H1 (cell line): ENCODE measurements around the gene AHRR. TPM values are rescaled to one million over a fixed set of nuclear protein-coding genes. Genes with fewer than 3 reads are reported as not detected.

Experiments used
- CTCF ChIA-PET: fragments of 300-600 bp; sonication (Branson Sonifier 250); formaldehyde crosslinking; loops from one replicate; lab custom pipeline; 2021; ENCODE audit not compliant: partially characterized antibody; lab: Charles Lee
- POLR2A ChIA-PET: fragments of 300-600 bp; sonication (Branson Sonifier 250); formaldehyde crosslinking; loops from one replicate; lab custom pipeline; 2021; ENCODE audit warnings: inconsistent platforms; ENCODE audit not compliant: partially characterized antibody; lab: Charles Lee
- DNase-seq, 2 experiments: peaks; one replicate each; pipeline versions ENCODE4 v3.0.0 to v3.0.0-alpha.2; 2010 to 2022; ENCODE audit warnings: low spot score in 2 of 2, low read depth in 1 of 2, mixed read lengths in 1 of 2
- FAIRE-seq: peaks from 2 replicates; lab custom pipeline; 2011; peaks lifted over from hg19 to GRCh38; lab: Jason Lieb, UNC
- H2AFZ ChIP-seq: 2 replicates; pipeline ENCODE4 v1.8.1; 2012; ENCODE audit warnings: low read length, inconsistent platforms
- H2AK5ac ChIP-seq: 2 replicates; pipeline ENCODE4 v1.6.1; 2013; ENCODE audit warnings: low read depth, low read length
- H2BK120ac ChIP-seq: replicated peaks from 2 replicates; pipeline ENCODE3; 2013; ENCODE audit warnings: low read depth, low read length, inconsistent platforms
- H2BK12ac ChIP-seq: 2 replicates; pipeline ENCODE4 v1.6.1; 2013; ENCODE audit warnings: low read depth, low read length
- H2BK15ac ChIP-seq: 2 replicates; pipeline ENCODE4 v1.6.1; 2013; ENCODE audit warnings: low read length
- H2BK20ac ChIP-seq: 2 replicates; pipeline ENCODE4 v1.6.1; 2013; ENCODE audit warnings: low read length
- H2BK5ac ChIP-seq: 2 replicates; pipeline ENCODE4 v1.6.1; 2013; ENCODE audit warnings: low read depth, low read length
- H3K14ac ChIP-seq: 2 replicates; pipeline ENCODE4 v1.6.1; 2013; ENCODE audit warnings: inconsistent platforms; ENCODE audit not compliant: insufficient read length
- H3K18ac ChIP-seq: 2 replicates; pipeline ENCODE4 v1.6.1; 2013; ENCODE audit warnings: low read length; ENCODE audit errors: extremely low read depth
- H3K23ac ChIP-seq: 2 replicates; pipeline ENCODE4 v1.6.1; 2013; ENCODE audit warnings: inconsistent platforms; ENCODE audit not compliant: insufficient read length
- H3K23me2 ChIP-seq: 2 replicates; pipeline ENCODE4 v1.6.1; 2013; ENCODE audit warnings: low read depth, low read length
- H3K27ac ChIP-seq: 2 replicates; pipeline ENCODE4 v1.6.1; 2011; ENCODE audit warnings: low read depth, low read length, inconsistent platforms
- H3K27me3 ChIP-seq, 4 experiments: replicated peaks in 1 of 4; 1 replicate in 1 of 4; 2 replicates in 3 of 4; pipeline versions ENCODE4 v1.6.1 to v1.8.1; 2011 to 2013; ENCODE audit warnings: low read length in 3 of 4, mild to moderate bottlenecking in 3 of 4, inconsistent platforms in 2 of 4, mixed read lengths in 2 of 4, moderate library complexity in 1 of 4; ENCODE audit not compliant: control insufficient read depth in 3 of 4, insufficient read depth in 3 of 4; ENCODE audit errors: extremely low read depth in 1 of 4
- H3K36me3 ChIP-seq, 4 experiments: 2 replicates each; pipeline versions ENCODE4 v1.6.1 to v1.8.1; 2011 to 2013; ENCODE audit warnings: mild to moderate bottlenecking in 4 of 4, low read length in 3 of 4, moderate library complexity in 2 of 4, control low read depth in 1 of 4, inconsistent platforms in 1 of 4; ENCODE audit not compliant: insufficient read depth in 4 of 4, control insufficient read depth in 2 of 4
- H3K4ac ChIP-seq: replicated peaks from 2 replicates; pipeline ENCODE3; 2013; ENCODE audit warnings: low read length, low read depth, mixed read lengths, inconsistent platforms; ENCODE audit not compliant: insufficient read length
- H3K4me1 ChIP-seq, 4 experiments: replicated peaks in 1 of 4; 1 replicate in 1 of 4; 2 replicates in 3 of 4; pipeline versions ENCODE4 v1.6.1 to v1.8.1; 2011 to 2013; ENCODE audit warnings: low read length in 3 of 4, inconsistent platforms in 2 of 4, mixed read lengths in 1 of 4; ENCODE audit not compliant: insufficient read depth in 4 of 4, control insufficient read depth in 3 of 4
- H3K4me2 ChIP-seq, 2 experiments: 2 replicates each; pipeline versions ENCODE4 v1.6.1 to v1.8.1; 2011 to 2013; ENCODE audit warnings: low read depth in 2 of 2, low read length in 2 of 2, control low read depth in 1 of 2, inconsistent platforms in 1 of 2, mild to moderate bottlenecking in 1 of 2; ENCODE audit not compliant: insufficient read depth in 1 of 2
- H3K4me3 ChIP-seq, 4 experiments: fragments of 200-600, 300-600 bp in 1 of 4; sonication (generic), shearing (Covaris generic), sonication (Bioruptor Twin) in 1 of 4; 2 replicates each; pipeline versions ENCODE4 v1.5.1 to v1.8.1; 2011 to 2016; ENCODE audit warnings: low read length in 4 of 4, low read depth in 3 of 4, control low read depth in 2 of 4, inconsistent platforms in 2 of 4, mild to moderate bottlenecking in 2 of 4, mixed read lengths in 1 of 4, moderate library complexity in 1 of 4; ENCODE audit not compliant: insufficient read depth in 2 of 4; ENCODE audit errors: extremely low read depth in 1 of 4
- H3K56ac ChIP-seq: replicated peaks from 2 replicates; pipeline ENCODE3; 2013; ENCODE audit warnings: low read depth, mild to moderate bottlenecking, mixed read lengths, low read length, inconsistent platforms; ENCODE audit not compliant: insufficient read length
- H3K79me1 ChIP-seq: 2 replicates; pipeline ENCODE4 v1.6.1; 2013; ENCODE audit warnings: low read depth, low read length, control low read depth
- H3K79me2 ChIP-seq, 2 experiments: 2 replicates each; pipeline versions ENCODE4 v1.6.1 to v1.8.1; 2012 to 2013; ENCODE audit warnings: low read length in 2 of 2, mild to moderate bottlenecking in 2 of 2, inconsistent platforms in 1 of 2; ENCODE audit not compliant: insufficient read depth in 2 of 2, control insufficient read depth in 1 of 2
- H3K9ac ChIP-seq, 4 experiments: replicated peaks in 1 of 4; 1 replicate in 1 of 4; 2 replicates in 3 of 4; pipeline versions ENCODE4 v1.6.1 to v1.8.1; 2011 to 2013; ENCODE audit warnings: low read depth in 3 of 4, low read length in 3 of 4, control low read depth in 2 of 4, mild to moderate bottlenecking in 2 of 4, moderate library complexity in 2 of 4, inconsistent platforms in 1 of 4; ENCODE audit errors: extremely low read depth in 1 of 4
- H3K9me3 ChIP-seq, 2 experiments: 2 replicates each; pipeline versions ENCODE4 v1.6.1 to v1.8.1; 2012 to 2013; ENCODE audit warnings: mild to moderate bottlenecking in 2 of 2, moderate library complexity in 2 of 2, control low read depth in 1 of 2, inconsistent platforms in 1 of 2, low read depth in 1 of 2, low read length in 1 of 2, mixed read lengths in 1 of 2; ENCODE audit not compliant: insufficient read depth in 2 of 2
- H4K20me1 ChIP-seq, 2 experiments: replicated peaks in 1 of 2; 2 replicates each; pipeline versions ENCODE3 to v1.8.1; 2011 to 2013; ENCODE audit warnings: inconsistent platforms in 2 of 2, low read length in 2 of 2, mild to moderate bottlenecking in 1 of 2; ENCODE audit not compliant: insufficient read depth in 2 of 2, control insufficient read depth in 1 of 2
- H4K5ac ChIP-seq: 2 replicates; pipeline ENCODE4 v1.6.1; 2013; ENCODE audit warnings: low read length, low read depth, mixed read lengths, inconsistent platforms; ENCODE audit not compliant: insufficient read length
- H4K8ac ChIP-seq: 2 replicates; pipeline ENCODE4 v1.8.0; 2013; ENCODE audit warnings: mild to moderate bottlenecking, moderate library complexity, low read length, inconsistent platforms; ENCODE audit not compliant: insufficient read depth; ENCODE audit errors: extremely low read depth
- H4K91ac ChIP-seq: replicated peaks from 2 replicates; pipeline ENCODE3; 2013; ENCODE audit warnings: low read length, mixed read lengths, inconsistent platforms; ENCODE audit not compliant: insufficient read length
- BRCA1 ChIP-seq: IDR thresholded peaks from 2 replicates; pipeline ENCODE4 v1.6.1; 2012; ENCODE audit warnings: low read depth, low read length, improper control_type of control experiment
- KDM5A ChIP-seq: fragments of 200-600 bp; IDR thresholded peaks from 2 replicates; pipeline ENCODE4 v1.7.1; 2012; ENCODE audit warnings: mild to moderate bottlenecking, low read length, inconsistent platforms, mixed read lengths
- MAFK ChIP-seq: IDR thresholded peaks from 2 replicates; pipeline ENCODE4 v1.6.1; 2012; ENCODE audit warnings: low read depth, mild to moderate bottlenecking, improper control_type of control experiment, low read length
- RBBP5 ChIP-seq: IDR thresholded peaks from 2 replicates; pipeline ENCODE4 v1.7.1; 2012; ENCODE audit warnings: low read depth, mild to moderate bottlenecking, inconsistent platforms, low read length, moderate library complexity, borderline replicate concordance
- SIX5 ChIP-seq: IDR thresholded peaks from 2 replicates; pipeline ENCODE4 v1.6.1; 2011; ENCODE audit warnings: mild to moderate bottlenecking, low read depth, low read length
- USF2 ChIP-seq: IDR thresholded peaks from 2 replicates; pipeline ENCODE4 v1.6.1; 2011; ENCODE audit warnings: low read length, improper control_type of control experiment
- WGBS, 2 experiments: shearing (Covaris generic) in 1 of 2; methylation state at CpG; one replicate each; pipeline versions ENCODE4 v1.1.6 to v1.1.7; 2013 to 2015; ENCODE audit warnings: low lambda C conversion rate in 2 of 2, mixed read lengths in 2 of 2, inconsistent platforms in 1 of 2, low coverage in 1 of 2, missing lambda C conversion rate in 1 of 2; ENCODE audit not compliant: insufficient replicate concordance in 2 of 2, insufficient coverage in 1 of 2, insufficient read length in 1 of 2; ENCODE audit errors: extremely low coverage in 1 of 2, missing lambda C conversion rate in 1 of 2; 5-methylcytosine and 5-hydroxymethylcytosine counted together
- polyA plus RNA-seq, 7 experiments: library from polyadenylated mRNA; depleted of rRNA in 3 of 7; stranded (reverse) in 5 of 7; unstranded in 2 of 7; fragments of >200 nt in 5 of 7; fragments of 200-250 nt in 2 of 7; gene quantifications; 1 replicate in 5 of 7; 2 replicates in 1 of 7; 4 replicates in 1 of 7; pipeline versions ENCODE4 v1.2.1 to v1.2.3, GENCODE V29; 2011 to 2013; ENCODE audit warnings: missing spikeins in 2 of 7, mixed read lengths in 2 of 7
- total RNA-seq: library from RNA; stranded (reverse); fragmentation: NEBNext Ultra II Directional; extraction: Animal tissue kit (Norgen Biotek cat#: 25700); gene quantifications from 2 replicates; pipeline ENCODE4 v1.2.1, GENCODE V29; 2021
- TF ChIP-seq, protein P1 (sequence below): IDR thresholded peaks from 2 replicates; pipeline ENCODE4 v1.6.1; 2012; ENCODE audit warnings: inconsistent platforms

The AHRR gene
- total and polyA plus RNA-seq, 2 of the 8 experiments (the other 6 are each of a cell fraction or from before 2014, with no cell fraction given), result 0.41 to 0.80 TPM

- Histone ChIP-seq H3K23ac (no peak overlapping the region), H3K36me3 (no peaks in the 10 kb centered on the region), H2AFZ (no peak overlapping the region), H4K5ac (no peak overlapping the region), H3K23me2 (no peaks in the 10 kb centered on the region), H3K9ac (no peak overlapping the region), H4K20me1 (no peaks in the 10 kb centered on the region), H3K4ac (no peak overlapping the region), H2BK15ac (no peak overlapping the region), H2BK20ac (no peak overlapping the region), H3K27ac (no peak overlapping the region), H2AK5ac (no peak overlapping the region), H2BK120ac (no peak overlapping the region), H3K14ac (no peak overlapping the region), H3K4me2 (no peak overlapping the region), H3K79me2 (no peaks in the 10 kb centered on the region), H3K4me3 (no peak overlapping the region), H3K9me3 (no peaks in the 10 kb centered on the region), H3K18ac (no peak overlapping the region), H4K8ac (no peak overlapping the region; the same call in 1 of the 2 replicates), H4K91ac (no peak overlapping the region), H3K79me1 (no peaks in the 10 kb centered on the region), H3K27me3 (no peaks in the 10 kb centered on the region), H2BK12ac (no peak overlapping the region), H3K56ac (no peak overlapping the region), H3K4me1 (no peaks in the 10 kb centered on the region), H2BK5ac (no peak overlapping the region)
- ChIA-PET CTCF (interaction anchor here (1.2 to 1.5 kb wide), 2 partner anchors 10 to 72 kb away, joined by 3 to 4 read pairs; no protein-coding TSS in a partner anchor), POLR2A (no interaction called here)
- TF ChIP-seq RBBP5 (no peak), KDM5A (no peak), MAFK (no peak), BRCA1 (no peak), SIX5 (no peak), USF2 (no peak)
- TF ChIP-seq, protein P1, sequence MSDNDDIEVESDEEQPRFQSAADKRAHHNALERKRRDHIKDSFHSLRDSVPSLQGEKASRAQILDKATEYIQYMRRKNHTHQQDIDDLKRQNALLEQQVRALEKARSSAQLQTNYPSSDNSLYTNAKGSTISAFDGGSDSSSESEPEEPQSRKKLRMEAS, result no peak
- DNase-seq (no peak), FAIRE-seq (no peak)
- 87% methylated on average over 12 of the region's 23 CpGs; no CpG with 5 or more reads in 1 of the 2 experiments for WGBS, 2 experiments
These were observed 37.9 kb downstream of the AHRR start for GRCh38 chr5:359301-359897.
